CMK (cell line): ENCODE data around the gene CYTH2.

Experiments used
- DNase-seq: peaks from one replicate; pipeline ENCODE4 v3.0.0-alpha.2; 2010; ENCODE audit warnings: low read depth

CYTH2 gene

GRCh38 chr19:48495396-48495795 lies 26.2 kb downstream of the CYTH2 start:
- DNase-seq = peak; percentile 54

- DNase-seq = no peak
Measured at GRCh38 chr19:48496959-48497727, 28.0 kb downstream of the CYTH2 start.

- no peak for DNase-seq
Measured at GRCh38 chr19:48497728-48498594, 28.8 kb downstream of the CYTH2 start.

GRCh38 chr19:48498595-48499311 lies 29.6 kb downstream of the CYTH2 start:
- no peak for DNase-seq

- no peak for DNase-seq
Measured at GRCh38 chr19:48499316-48500090, 30.3 kb downstream of the CYTH2 start.

GRCh38 chr19:48500830-48501493 lies 31.8 kb downstream of the CYTH2 start:
- DNase-seq = no peak

- peak; percentile 95 for DNase-seq
Measured at GRCh38 chr19:48501494-48502349, 32.6 kb downstream of the CYTH2 start.

- no peak for DNase-seq
Measured at GRCh38 chr19:48502350-48503018, 33.3 kb downstream of the CYTH2 start.

GRCh38 chr19:48506138-48506733 lies 37.1 kb downstream of the CYTH2 start:
- DNase-seq = no peak

GRCh38 chr19:48507911-48508439 lies 38.8 kb downstream of the CYTH2 start:
- DNase-seq = no peak

- no peak for DNase-seq
Measured at GRCh38 chr19:48508729-48509411, 39.7 kb downstream of the CYTH2 start.

- no peak for DNase-seq
Measured at GRCh38 chr19:48509467-48510194, 40.5 kb downstream of the CYTH2 start.

- no peak for DNase-seq
Measured at GRCh38 chr19:48510421-48511268, 41.5 kb downstream of the CYTH2 start.

- no peak for DNase-seq
Measured at GRCh38 chr19:48511321-48511731, 42.2 kb downstream of the CYTH2 start.

GRCh38 chr19:48511800-48512503 lies 42.8 kb downstream of the CYTH2 start, which contains the start of gene LMTK3:
LMTK3 (minus strand) TSS chr19:48511835; CDS start chr19:48511576, 259 bp downstream.
- DNase-seq = no peak
